B cell (primary cell): Measurements from ENCODE around the gene NXPH2. TPM values are rescaled to one million over a fixed set of nuclear protein-coding genes. Genes with fewer than 3 reads are reported as not detected.

ENCODE experiments used
- ATAC-seq: fragments of 200-7000 bp; cut with Tn5 transposase; one replicate; pipeline ENCODE4 v1.10.0; 2021; ENCODE audit warnings: low read depth, mild to moderate bottlenecking, moderate number of reproducible peaks, moderate library complexity
- CTCF ChIA-PET: fragments of 350-600 bp; sonication (Branson Sonifier 250); formaldehyde crosslinking; loops from one replicate; lab custom pipeline; 2021; ENCODE audit warnings: antibody characterized with exemption, inconsistent platforms; lab: Charles Lee
- POLR2A ChIA-PET: fragments of 350-600 bp; sonication (Branson Sonifier 250); formaldehyde crosslinking; loops from one replicate; lab custom pipeline; 2021; ENCODE audit warnings: antibody characterized with exemption; lab: Charles Lee
- DNase-seq: peaks from one replicate; pipeline ENCODE4 v3.0.0; 2013
- H2AFZ ChIP-seq: 2 replicates; pipeline ENCODE4 v1.6.1; 2012; ENCODE audit warnings: mild to moderate bottlenecking, low read depth, low read length; ENCODE audit not compliant: insufficient read depth, poor library complexity, severe bottlenecking
- H3K27ac ChIP-seq, 2 donors: 1 replicate in 1 of 2; 2 replicates in 1 of 2; pipeline ENCODE4 v1.5.1; 2012 to 2013; ENCODE audit warnings: low read length in 2 of 2, mild to moderate bottlenecking in 2 of 2, moderate library complexity in 1 of 2
- H3K27me3 ChIP-seq, 4 experiments: fragments of 200-600 bp in 1 of 4; sonication (generic) in 1 of 4; replicated peaks in 1 of 4; 1 replicate in 2 of 4; 2 replicates in 2 of 4; pipeline versions ENCODE4 v1.6.1 to v1.7.0; 2013 to 2016; ENCODE audit warnings: low read length in 3 of 4, mild to moderate bottlenecking in 2 of 4, mixed read lengths in 1 of 4, moderate library complexity in 1 of 4; ENCODE audit not compliant: insufficient read depth in 4 of 4, control insufficient read depth in 3 of 4; ENCODE audit errors: control extremely low read depth in 1 of 4
- H3K36me3 ChIP-seq, 2 experiments: replicated peaks in 1 of 2; 1 replicate in 1 of 2; 2 replicates in 1 of 2; pipeline versions ENCODE4 v1.6.1 to v1.7.1; 2013; ENCODE audit warnings: low read length in 1 of 2; ENCODE audit not compliant: insufficient read depth in 2 of 2, control insufficient read depth in 1 of 2; ENCODE audit errors: control extremely low read depth in 1 of 2, extremely low read depth in 1 of 2
- H3K4me1 ChIP-seq, 2 donors: fragments of 200-600 bp in 1 of 2; sonication (generic) in 1 of 2; 1 replicate in 1 of 2; 2 replicates in 1 of 2; pipeline versions ENCODE4 v1.5.1 to v1.6.1; 2013 to 2017; ENCODE audit warnings: low read length in 2 of 2; ENCODE audit not compliant: control insufficient read depth in 2 of 2, insufficient read depth in 2 of 2
- H3K4me2 ChIP-seq: replicated peaks from 2 replicates; pipeline ENCODE3; 2012; ENCODE audit warnings: mild to moderate bottlenecking, low read depth, low read length; ENCODE audit not compliant: poor library complexity, severe bottlenecking
- H3K4me3 ChIP-seq, 5 experiments: fragments of 200-600 bp in 1 of 5; sonication (generic) in 1 of 5; 1 replicate in 3 of 5; 2 replicates in 2 of 5; pipeline versions ENCODE4 v1.5.1 to v1.7.0; 2011 to 2016; ENCODE audit warnings: low read length in 4 of 5, mild to moderate bottlenecking in 4 of 5, low read depth in 2 of 5, control low read depth in 1 of 5, moderate library complexity in 1 of 5; ENCODE audit not compliant: insufficient read depth in 1 of 5; ENCODE audit errors: control extremely low read depth in 1 of 5, extremely low read depth in 1 of 5
- H3K79me2 ChIP-seq: fragments of 200-600 bp; sonication (generic); one replicate; pipeline ENCODE4 v1.6.0; 2016; ENCODE audit warnings: low read length; ENCODE audit not compliant: control insufficient read depth, insufficient read depth
- H3K9ac ChIP-seq: fragments of 200-600 bp; sonication (generic); 2 replicates; pipeline ENCODE4 v1.6.1; 2017; ENCODE audit warnings: mild to moderate bottlenecking, low read length, moderate library complexity
- H3K9me3 ChIP-seq, 3 donors: one replicate each; pipeline versions ENCODE4 v1.6.1 to v1.7.1; 2013; ENCODE audit warnings: low read length in 2 of 3; ENCODE audit not compliant: control insufficient read depth in 2 of 3, insufficient read depth in 1 of 3; ENCODE audit errors: control extremely low read depth in 1 of 3
- H4K20me1 ChIP-seq: 2 replicates; pipeline ENCODE4 v1.6.0; 2012; ENCODE audit warnings: mild to moderate bottlenecking, low read length; ENCODE audit not compliant: insufficient read depth, control insufficient read depth, poor library complexity, severe bottlenecking
- H3K27ac Mint-ChIP-seq: one replicate; pipeline ENCODE4 v1.8.0; 2021; ENCODE audit warnings: mixed read lengths
- H3K27me3 Mint-ChIP-seq: one replicate; pipeline ENCODE4 v1.8.0; 2021; ENCODE audit warnings: mixed read lengths
- H3K4me1 Mint-ChIP-seq: one replicate; pipeline ENCODE4 v1.8.0; 2021; ENCODE audit warnings: mixed read lengths
- H3K4me3 Mint-ChIP-seq: one replicate; pipeline ENCODE4 v1.8.0; 2021; ENCODE audit warnings: mixed read lengths
- H3K9me3 Mint-ChIP-seq: one replicate; pipeline ENCODE4 v1.8.0; 2022; ENCODE audit warnings: mixed read lengths; ENCODE audit not compliant: insufficient read depth
- CTCF ChIP-seq: fragments of 200-600 bp; IDR thresholded peaks from one replicate; pipeline ENCODE4 v1.8.0; 2022; ENCODE audit warnings: antibody characterized with exemption, mild to moderate bottlenecking
- EZH2 ChIP-seq: IDR thresholded peaks from 2 replicates; pipeline ENCODE4 v1.6.1; 2012; ENCODE audit warnings: borderline replicate concordance, low read depth, mild to moderate bottlenecking, moderate library complexity, low read length; ENCODE audit not compliant: insufficient read depth, poor library complexity, severe bottlenecking
- WGBS: methylation state at CpG from one replicate; pipeline ENCODE4 v1.1.5; 2013; ENCODE audit warnings: missing lambda C conversion rate; ENCODE audit not compliant: insufficient coverage; 5-methylcytosine and 5-hydroxymethylcytosine counted together
- intact Hi-C: fragments of 100-400 bp; cut with micrococcal nuclease; formaldehyde crosslinking; loops from one replicate; pipeline ENCODE4 v1.10.0; 2022
- polyA plus RNA-seq: library from polyadenylated mRNA; depleted of rRNA; stranded (reverse); fragments of >200 nt; gene quantifications from 2 replicates; pipeline ENCODE4 v1.2.3, GENCODE V29; 2012
- total RNA-seq, 2 donors: library from RNA; stranded (reverse); fragments of 120-200 nt in 1 of 2; gene quantifications; 1 replicate in 1 of 2; 2 replicates in 1 of 2; pipeline versions ENCODE4 v1.2.3 to v1.2.4, GENCODE V29; 2013 to 2022

Gene NXPH2
- total and polyA plus RNA-seq, 2 donors (not counting 1 experiment from before 2014, with no cell fraction given): not detected

DNA sequence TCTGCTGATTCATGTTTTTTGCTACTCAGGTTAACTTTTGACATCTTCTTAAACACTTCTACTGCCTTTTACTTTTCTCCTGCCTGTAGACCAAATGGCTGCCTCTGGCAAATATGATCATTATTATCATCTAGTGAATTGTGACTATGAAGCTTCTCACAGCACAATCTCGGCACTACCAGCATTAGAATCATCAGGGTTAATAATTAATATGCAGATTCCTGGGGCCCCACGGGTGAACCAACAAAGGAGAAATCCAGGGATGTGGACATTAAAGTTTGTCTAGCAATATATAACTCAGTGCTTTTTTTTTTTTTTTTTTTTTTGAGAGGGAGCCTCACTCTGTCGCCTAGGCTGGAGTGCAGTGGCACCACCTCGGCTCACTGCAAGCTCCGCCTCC, 142.5 kb downstream of the NXPH2 start:
- Histone ChIP-seq H3K9ac (no peak overlapping the region), H3K27me3 (no peaks in the 10 kb centered on the region), H3K27ac (no peak overlapping the region), H3K9me3 (no peaks in the 10 kb centered on the region), H4K20me1 (no peaks in the 10 kb centered on the region), H3K4me2 (no peak overlapping the region), H3K79me2 (no peaks in the 10 kb centered on the region), H3K36me3 (no peaks in the 10 kb centered on the region), H2AFZ (no peak overlapping the region), H3K4me3 (no peak overlapping the region), H3K4me1 (no peaks in the 10 kb centered on the region)
- ChIA-PET POLR2A (no interaction called here), CTCF (no interaction called here)
- H3K4me1 Mint-ChIP-seq: no peaks in the 10 kb centered on the region
- H3K27me3 Mint-ChIP-seq: peaks cover 10% of the 10 kb centered on the region
- H3K9me3 Mint-ChIP-seq: peaks cover 2% of the 10 kb centered on the region
- intact Hi-C loops: no loop called here
- no CpG with 5 or more reads among the region's 5 CpGs for WGBS
- no peak for TF ChIP-seq CTCF
- TF ChIP-seq EZH2: no peak
- H3K27ac Mint-ChIP-seq: no peak overlapping the region
- ATAC-seq (no peak), DNase-seq (no peak)
- H3K4me3 Mint-ChIP-seq: no peak overlapping the region

DNA sequence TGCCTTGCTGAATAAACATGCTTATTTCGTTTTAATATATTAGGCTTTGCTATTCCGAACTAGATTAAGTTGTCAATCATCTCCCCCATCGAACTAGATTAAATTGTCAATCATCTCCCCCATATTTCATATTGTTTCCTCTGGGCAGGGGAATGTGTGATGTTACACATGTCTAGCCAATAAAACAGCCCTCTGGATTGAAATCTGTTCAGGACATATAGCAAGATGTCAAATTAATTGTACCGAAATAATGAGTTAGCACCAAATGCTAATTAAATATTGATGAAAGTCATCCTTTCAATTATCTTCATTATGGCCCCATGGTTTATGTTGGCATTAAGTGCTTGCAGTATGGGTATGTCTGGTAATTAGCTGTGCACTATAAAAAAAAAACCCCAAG, 143.1 kb downstream of the NXPH2 start:
- DNase-seq (no peak), ATAC-seq (no peak)
- H3K9me3 Mint-ChIP-seq: peaks cover 2% of the 10 kb centered on the region
- Histone ChIP-seq H2AFZ (no peak overlapping the region), H3K36me3 (no peaks in the 10 kb centered on the region), H3K9me3 (no peaks in the 10 kb centered on the region), H3K4me2 (no peak overlapping the region), H3K27me3 (no peaks in the 10 kb centered on the region), H3K9ac (no peak overlapping the region), H3K4me3 (no peak overlapping the region), H3K79me2 (no peaks in the 10 kb centered on the region), H3K4me1 (no peaks in the 10 kb centered on the region), H4K20me1 (no peaks in the 10 kb centered on the region), H3K27ac (no peak overlapping the region)
- no peak overlapping the region for H3K27ac Mint-ChIP-seq
- H3K27me3 Mint-ChIP-seq: peaks cover 4% of the 10 kb centered on the region
- no peak overlapping the region for H3K4me3 Mint-ChIP-seq
- TF ChIP-seq EZH2 (no peak), CTCF (no peak)
- POLR2A ChIA-PET: no interaction called here
- intact Hi-C loops: no loop called here
- WGBS: no CpG with 5 or more reads among the region's 4 CpGs
- CTCF ChIA-PET: no interaction called here
- no peaks in the 10 kb centered on the region for H3K4me1 Mint-ChIP-seq
